Smooth muscle cell (in vitro differentiated cells): ENCODE results near the gene SLC36A3. TPM values are rescaled to one million over a fixed set of nuclear protein-coding genes. Genes with fewer than 3 reads are reported as not detected.
"Not testable (repeated sequence)": the region's sequence is repeated elsewhere in the genome, so short reads cannot be mapped to it uniquely, and the experiment has no call there.

ENCODE experiments used
- DNase-seq: peaks from one replicate; lab custom pipeline; 2025; ENCODE audit not compliant: unreplicated experiment; lab: John Stamatoyannopoulos, UW
- H2AFZ ChIP-seq: fragments of 200-600 bp; sonication (generic); 2 replicates; pipeline ENCODE4 v1.6.0; 2016; ENCODE audit warnings: antibody characterized with exemption, low read depth, mild to moderate bottlenecking
- H3F3A ChIP-seq: fragments of 200-600 bp; sonication (generic); 2 replicates; pipeline ENCODE4 v1.6.0; 2017; ENCODE audit warnings: antibody characterized with exemption, low read depth
- H3K27ac ChIP-seq: fragments of 200-600 bp; sonication (generic); 2 replicates; pipeline ENCODE4 v1.5.1; 2016; ENCODE audit warnings: low read depth, mild to moderate bottlenecking
- H3K27me3 ChIP-seq: fragments of 200-600 bp; sonication (generic); 2 replicates; pipeline ENCODE4 v1.6.1; 2016; ENCODE audit warnings: low read depth, mild to moderate bottlenecking
- H3K36me3 ChIP-seq: fragments of 200-600 bp; sonication (generic); 2 replicates; pipeline ENCODE4 v1.5.1; 2016; ENCODE audit warnings: low read depth
- H3K4me1 ChIP-seq: fragments of 200-600 bp; sonication (generic); 2 replicates; pipeline ENCODE4 v1.5.1; 2016; ENCODE audit warnings: low read depth
- H3K4me2 ChIP-seq: fragments of 200-600 bp; sonication (generic); 2 replicates; pipeline ENCODE4 v1.6.0; 2016; ENCODE audit warnings: mild to moderate bottlenecking
- H3K4me3 ChIP-seq: fragments of 200-600 bp; sonication (generic); 2 replicates; pipeline ENCODE4 v1.5.1; 2016; ENCODE audit warnings: mild to moderate bottlenecking
- H3K79me2 ChIP-seq: fragments of 200-600 bp; sonication (generic); 2 replicates; pipeline ENCODE4 v1.6.0; 2016; ENCODE audit warnings: low read depth, mild to moderate bottlenecking
- H3K9ac ChIP-seq: fragments of 200-600 bp; sonication (generic); 2 replicates; pipeline ENCODE4 v1.6.0; 2016; ENCODE audit warnings: low read depth
- H3K9me3 ChIP-seq: fragments of 200-600 bp; sonication (generic); replicated peaks from 2 replicates; pipeline ENCODE4 v1.5.1; 2016; ENCODE audit warnings: low read depth
- H4K20me1 ChIP-seq: fragments of 200-600 bp; sonication (generic); 2 replicates; pipeline ENCODE4 v1.6.0; 2016; ENCODE audit warnings: low read depth
- CTCF ChIP-seq: fragments of 200-600 bp; sonication (generic); IDR thresholded peaks from 2 replicates; pipeline ENCODE4 v1.5.1; 2017; ENCODE audit warnings: borderline replicate concordance, mild to moderate bottlenecking, antibody characterized with exemption; ENCODE audit not compliant: insufficient read depth, poor library complexity, severe bottlenecking
- WGBS: methylation state at CpG from one replicate; pipeline ENCODE4 v1.1.7; 2016; ENCODE audit warnings: low lambda C conversion rate; 5-methylcytosine and 5-hydroxymethylcytosine counted together
- polyA plus RNA-seq: library from polyadenylated mRNA; unstranded; fragments of >200 nt; fragmentation: Nextera tagmentation; extraction: Ambion mirVana; gene quantifications from 2 replicates; pipeline ENCODE4 v1.2.1, GENCODE V29; 2016
- total RNA-seq: library from RNA; depleted of rRNA; stranded (reverse); fragments of >200 nt; gene quantifications from 2 replicates; pipeline ENCODE4 v1.2.3, GENCODE V29; 2014

SLC36A3 gene
- total and polyA plus RNA-seq, 2 experiments from 2014 or later = not detected

- Histone ChIP-seq H3K4me1 (peaks cover 3% of the 10 kb centered on the region), H3K27ac (peak overlapping the region; percentile 72), H2AFZ (no peak overlapping the region), H3K9me3 (no peaks in the 10 kb centered on the region), H3K27me3 (no peaks in the 10 kb centered on the region), H3K36me3 (no peaks in the 10 kb centered on the region), H3K79me2 (peaks cover 18% of the 10 kb centered on the region), H3K4me2 (no peak overlapping the region), H4K20me1 (no peaks in the 10 kb centered on the region), H3K9ac (no peak overlapping the region), H3K4me3 (no peak overlapping the region), H3F3A (no peaks in the 10 kb centered on the region)
- TF ChIP-seq CTCF = no peak
- WGBS = 0% methylated on average over 1 of the region's 1 CpG
- no peak for DNase-seq
Measured at GRCh38 chr5:151258816-151259215, 44.8 kb downstream of the SLC36A3 start.

DNA sequence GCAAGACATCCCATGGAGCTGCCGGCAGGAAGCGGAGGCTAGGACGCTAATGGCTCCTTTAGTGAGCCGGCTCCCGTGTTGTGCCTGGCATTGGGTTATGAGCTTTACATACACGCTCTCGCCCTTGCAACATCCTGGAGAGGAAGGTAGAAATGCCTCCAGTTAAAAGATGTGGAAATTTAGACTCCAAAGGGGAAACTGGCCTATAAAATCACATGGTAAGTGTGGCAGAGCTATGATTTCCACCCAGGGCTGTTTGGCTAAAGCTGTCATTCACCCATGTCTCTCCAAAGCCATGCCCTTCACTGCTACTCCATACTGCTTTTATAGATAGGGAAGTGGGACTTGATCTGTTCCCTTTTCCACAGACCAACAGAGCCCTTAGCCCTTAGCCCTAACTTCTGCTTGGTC, 45.4 kb downstream of the SLC36A3 start:
- no peak for DNase-seq
- Histone ChIP-seq H3F3A (no peaks in the 10 kb centered on the region), H3K9me3 (no peaks in the 10 kb centered on the region), H4K20me1 (no peaks in the 10 kb centered on the region), H3K4me3 (no peak overlapping the region), H3K27ac (peak overlapping the region; percentile 72), H3K4me1 (peaks cover 7% of the 10 kb centered on the region), H3K4me2 (no peak overlapping the region), H2AFZ (no peak overlapping the region), H3K79me2 (peaks cover 23% of the 10 kb centered on the region), H3K36me3 (no peaks in the 10 kb centered on the region), H3K9ac (peak overlapping the region; percentile 30), H3K27me3 (no peaks in the 10 kb centered on the region)
- no peak for TF ChIP-seq CTCF
- WGBS = 67% methylated on average over 7 of the region's 7 CpGs

- H2AFZ ChIP-seq = no peak overlapping the region
- TF ChIP-seq CTCF = no peak
- H3K79me2 ChIP-seq = peaks cover 23% of the 10 kb centered on the region
- no peaks in the 10 kb centered on the region for H4K20me1 ChIP-seq
- no peaks in the 10 kb centered on the region for H3K27me3 ChIP-seq
- no peak for DNase-seq
- peak overlapping the region; percentile 72 for H3K27ac ChIP-seq
- H3K4me3 ChIP-seq = no peak overlapping the region
- no peak overlapping the region for H3K4me2 ChIP-seq
- no peak overlapping the region for H3K9ac ChIP-seq
- no peaks in the 10 kb centered on the region for H3K36me3 ChIP-seq
- no peaks in the 10 kb centered on the region for H3K9me3 ChIP-seq
- no peaks in the 10 kb centered on the region for H3F3A ChIP-seq
- H3K4me1 ChIP-seq = peaks cover 7% of the 10 kb centered on the region
- WGBS = 70% methylated on average over 5 of the region's 5 CpGs
Measured at GRCh38 chr5:151257731-151258181, 45.8 kb downstream of the SLC36A3 start.

GRCh38 chr5:151255621-151256286, 47.8 kb downstream of the SLC36A3 start:
- no peak overlapping the region for H3K27ac ChIP-seq
- no peak for DNase-seq
- H3K4me3 ChIP-seq = no peak overlapping the region
- no peaks in the 10 kb centered on the region for H4K20me1 ChIP-seq
- no peaks in the 10 kb centered on the region for H3K27me3 ChIP-seq
- no peak overlapping the region for H3K4me2 ChIP-seq
- no peak overlapping the region for H3K9ac ChIP-seq
- TF ChIP-seq CTCF = no peak
- H3K9me3 ChIP-seq = no peaks in the 10 kb centered on the region
- WGBS = 91% methylated on average over 3 of the region's 3 CpGs
- peaks cover 23% of the 10 kb centered on the region for H3K79me2 ChIP-seq
- peaks cover 7% of the 10 kb centered on the region for H3K4me1 ChIP-seq
- H3F3A ChIP-seq = no peaks in the 10 kb centered on the region
- H3K36me3 ChIP-seq = no peaks in the 10 kb centered on the region
- H2AFZ ChIP-seq = no peak overlapping the region

GRCh38 chr5:151254990-151255389, 48.6 kb downstream of the SLC36A3 start:
- H3K9ac ChIP-seq, H3K4me1 ChIP-seq, H3K4me3 ChIP-seq, H4K20me1 ChIP-seq, H2AFZ ChIP-seq, H3K27me3 ChIP-seq, H3K9me3 ChIP-seq, DNase-seq, H3K36me3 ChIP-seq, H3F3A ChIP-seq, H3K27ac ChIP-seq: not testable (repeated sequence)
- Histone ChIP-seq H3K4me2 (peak overlapping the region; percentile 100), H3K79me2 (peaks cover 23% of the 10 kb centered on the region)
- WGBS = over 99% methylated on average over 5 of the region's 5 CpGs
